ENCODE data around the gene NELFB. TPM values are rescaled to one million over a fixed set of nuclear protein-coding genes. Genes with fewer than 3 reads are reported as not detected.

Gene NELFB
- total and polyA plus RNA-seq, 4 donors: 4.7 to 24.6 (median 18.1) TPM

DNA sequence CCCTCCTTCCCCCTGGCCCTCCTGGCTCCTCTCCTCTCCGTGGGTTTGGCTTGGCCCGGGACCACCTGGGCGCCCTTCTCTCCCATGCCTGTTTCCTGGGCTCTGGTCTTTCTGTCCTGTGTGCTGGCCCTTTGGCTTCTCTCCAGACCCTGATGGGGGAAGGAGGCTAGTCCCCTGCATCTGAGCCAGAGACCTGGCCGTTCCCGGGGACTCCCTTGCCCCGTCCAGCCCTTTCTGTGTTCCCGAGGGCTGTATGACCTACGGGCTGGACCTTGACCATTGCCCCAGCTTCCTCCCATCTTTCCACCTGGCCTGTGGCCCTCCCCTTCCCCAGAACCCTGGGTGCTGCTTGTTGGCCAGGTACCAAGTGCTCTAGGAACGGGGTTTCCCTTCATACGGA is 8.4 kb downstream of the NELFB start:
- H3K9ac ChIP-seq (ENCODE audit: low read depth in 1 of 2, low read length in 2 of 2): no peak overlapping the region
- TF ChIP-seq TAF1 (conservative IDR thresholded peaks at IDR 0.05) (no peak), HNF4A (conservative IDR thresholded peaks at IDR 0.05) (peak; percentile 10 to 30)
- H3K27ac ChIP-seq (ENCODE audit: low read depth in 1 of 2, low read length in 2 of 2): no peak overlapping the region
- H3K4me1 ChIP-seq (ENCODE audit: control insufficient read depth in 4 of 4, insufficient read depth in 4 of 4, low read length in 3 of 4): peaks cover 5 to 20% (median 10%) of the 10 kb centered on the region in 4 donors
- 56% methylated on average over 10 of the region's 10 CpGs for WGBS
- no peak for DNase-seq (ENCODE audit: low spot score)
- no peak overlapping the region for H3K4me3 ChIP-seq (ENCODE audit: low read depth in 1 of 3, low read length in 3 of 3)
- H3K27me3 ChIP-seq (ENCODE audit: control insufficient read depth in 4 of 4, insufficient read depth in 4 of 4, low read length in 3 of 4): no peaks in the 10 kb centered on the region
- no peaks in the 10 kb centered on the region for H3K9me3 ChIP-seq (ENCODE audit: control insufficient read depth in 4 of 4, low read length in 3 of 4)
- peaks cover 10 to 16% (median 12%) of the 10 kb centered on the region in 4 donors for H3K36me3 ChIP-seq (ENCODE audit: control insufficient read depth in 4 of 4, insufficient read depth in 3 of 4, low read depth in 1 of 4, low read length in 3 of 4)

- Histone ChIP-seq H3K27ac (ENCODE audit: low read depth in 1 of 2, low read length in 2 of 2) (no peak overlapping the region), H3K27me3 (ENCODE audit: control insufficient read depth in 4 of 4, insufficient read depth in 4 of 4, low read length in 3 of 4) (no peaks in the 10 kb centered on the region), H3K4me1 (ENCODE audit: control insufficient read depth in 4 of 4, insufficient read depth in 4 of 4, low read length in 3 of 4) (peaks cover 5 to 25% (median 16%) of the 10 kb centered on the region in 4 donors), H3K4me3 (ENCODE audit: low read depth in 1 of 3, low read length in 3 of 3) (no peak overlapping the region), H3K9ac (ENCODE audit: low read depth in 1 of 2, low read length in 2 of 2) (no peak overlapping the region), H3K9me3 (ENCODE audit: control insufficient read depth in 4 of 4, low read length in 3 of 4) (no peaks in the 10 kb centered on the region), H3K36me3 (ENCODE audit: control insufficient read depth in 4 of 4, insufficient read depth in 3 of 4, low read depth in 1 of 4, low read length in 3 of 4) (peaks cover 5 to 13% (median 11%) of the 10 kb centered on the region in 4 donors)
- no peak for TF ChIP-seq HNF4G (IDR thresholded peaks at IDR 0.05)
- TF ChIP-seq HNF4A (conservative IDR thresholded peaks at IDR 0.05): no peak
- no peak for TF ChIP-seq REST (IDR thresholded peaks at IDR 0.05)
- no peak for TF ChIP-seq RXRA (IDR thresholded peaks at IDR 0.05)
- TF ChIP-seq TAF1 (conservative IDR thresholded peaks at IDR 0.05): no peak
- TF ChIP-seq FOXA2 (IDR thresholded peaks at IDR 0.05): no peak
- TF ChIP-seq, protein P1, sequence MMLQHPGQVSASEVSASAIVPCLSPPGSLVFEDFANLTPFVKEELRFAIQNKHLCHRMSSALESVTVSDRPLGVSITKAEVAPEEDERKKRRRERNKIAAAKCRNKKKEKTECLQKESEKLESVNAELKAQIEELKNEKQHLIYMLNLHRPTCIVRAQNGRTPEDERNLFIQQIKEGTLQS (IDR thresholded peaks at IDR 0.05): no peak
- TF ChIP-seq GABPA (IDR thresholded peaks at IDR 0.05 in 1 of 2, conservative IDR thresholded peaks at IDR 0.05 in 1 of 2): no peak
- no peak for TF ChIP-seq ZBTB33 (IDR thresholded peaks at IDR 0.05)
- no peak for TF ChIP-seq SP1 (IDR thresholded peaks at IDR 0.05)
- TF ChIP-seq YY1 (IDR thresholded peaks at IDR 0.05): no peak
- no peak for TF ChIP-seq MAX (IDR thresholded peaks at IDR 0.05)
- TF ChIP-seq JUND (IDR thresholded peaks at IDR 0.05): no peak
- TF ChIP-seq NR2F2 (IDR thresholded peaks at IDR 0.05): no peak
- no peak for TF ChIP-seq FOXA1 (IDR thresholded peaks at IDR 0.05)
- no peak for DNase-seq (ENCODE audit: low spot score)
- 96% methylated on average over 22 of the region's 22 CpGs for WGBS
Observed at GRCh38 chr9:137264067-137264466, 8.9 kb downstream of the NELFB start.
